Neural cell (in vitro differentiated cells): ENCODE measurements around the gene NCKAP1.

Experiments
- CTCF ChIP-seq: fragments of 450-650 bp; IDR thresholded peaks from 2 replicates; pipeline ENCODE4 v1.5.1; 2014; ENCODE audit warnings: antibody characterized with exemption, mild to moderate bottlenecking, moderate library complexity; ENCODE audit not compliant: poor library complexity, severe bottlenecking
- POLR2AphosphoS5 ChIP-seq: IDR thresholded peaks from 2 replicates; pipeline ENCODE4 v1.6.1; 2012

GRCh38 chr2:182863642-182864041 is 174.6 kb downstream of the NCKAP1 start:
- TF ChIP-seq CTCF (no peak), POLR2AphosphoS5 (no peak)
